GM21423 (cell line): ENCODE results near the gene RPUSD4.

ENCODE experiments used
- ATAC-seq: cut with Tn5 transposase; IDR thresholded peaks from one replicate; pipeline ENCODE4 v1.9.1; 2021; ENCODE audit warnings: mild to moderate bottlenecking, moderate library complexity; ENCODE audit not compliant: unreplicated experiment

Gene RPUSD4

DNA sequence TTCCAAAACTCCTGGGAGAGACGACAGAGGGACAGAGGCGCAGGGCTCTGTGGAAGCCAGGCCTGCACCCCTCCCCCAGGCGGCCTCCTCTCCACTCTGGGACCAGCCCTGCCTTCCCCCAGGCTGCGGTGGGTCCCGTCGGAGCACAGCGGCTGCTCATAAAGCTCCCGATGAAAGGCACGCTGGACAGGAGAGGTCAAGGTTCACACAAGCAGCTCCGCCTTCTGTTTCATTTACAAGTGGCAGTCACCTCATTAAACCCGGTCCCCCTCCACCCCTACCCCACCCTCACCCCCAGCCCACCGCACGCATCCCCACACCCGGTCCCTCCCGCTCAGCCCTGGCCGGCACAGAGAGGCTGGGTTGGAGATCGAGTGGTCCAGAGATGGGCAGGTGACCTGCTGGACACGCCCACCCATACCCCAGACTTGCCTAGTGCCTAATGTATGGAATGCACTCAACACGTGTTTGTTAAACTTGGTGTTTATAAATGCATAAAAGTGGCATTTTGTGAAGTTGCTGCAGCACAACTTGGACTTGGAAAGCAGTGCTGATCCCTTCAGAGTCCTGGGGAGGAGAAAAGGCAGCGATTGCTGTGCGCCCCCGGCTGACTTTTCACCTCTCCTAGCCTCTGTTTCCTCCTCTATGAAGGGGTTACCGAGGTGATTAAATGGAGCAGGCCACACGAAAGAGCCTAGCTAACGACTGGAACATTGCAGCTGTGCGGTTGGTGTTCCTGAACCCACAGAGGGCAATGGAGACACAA is 26.0 kb downstream of the RPUSD4 start:
- ATAC-seq = no peak

DNA sequence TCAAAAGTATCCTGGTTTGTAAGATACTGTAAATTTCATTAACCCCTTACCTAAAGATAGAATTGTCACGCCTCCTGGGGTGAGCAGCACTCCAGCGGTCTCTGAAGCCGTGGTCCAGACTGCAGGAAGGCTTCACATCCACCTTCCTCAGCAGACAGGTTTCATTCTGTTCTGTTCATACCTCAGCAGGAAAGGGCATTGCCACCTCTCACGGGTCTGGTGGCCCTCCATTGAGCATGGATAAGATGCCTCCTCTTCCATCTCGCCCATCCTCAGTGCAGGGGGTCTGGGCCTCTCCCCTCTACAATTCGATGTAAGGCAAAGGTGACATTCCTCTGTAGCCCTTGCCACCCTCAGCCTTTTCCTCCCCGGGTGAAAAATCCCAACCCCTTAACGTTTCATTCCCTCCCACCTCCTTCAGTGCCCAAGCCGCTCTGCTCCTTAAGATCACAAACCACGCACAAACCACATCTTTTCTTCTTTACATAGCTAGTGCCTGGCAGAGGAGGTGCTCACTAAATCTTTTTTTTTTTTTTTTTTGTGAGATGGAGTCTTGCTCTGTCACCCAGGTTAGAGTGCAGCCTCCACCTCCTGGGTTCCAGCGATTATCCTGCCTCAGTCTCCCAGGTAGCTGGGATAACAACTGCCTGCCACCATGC is 28.5 kb downstream of the RPUSD4 start:
- ATAC-seq = no peak

DNA sequence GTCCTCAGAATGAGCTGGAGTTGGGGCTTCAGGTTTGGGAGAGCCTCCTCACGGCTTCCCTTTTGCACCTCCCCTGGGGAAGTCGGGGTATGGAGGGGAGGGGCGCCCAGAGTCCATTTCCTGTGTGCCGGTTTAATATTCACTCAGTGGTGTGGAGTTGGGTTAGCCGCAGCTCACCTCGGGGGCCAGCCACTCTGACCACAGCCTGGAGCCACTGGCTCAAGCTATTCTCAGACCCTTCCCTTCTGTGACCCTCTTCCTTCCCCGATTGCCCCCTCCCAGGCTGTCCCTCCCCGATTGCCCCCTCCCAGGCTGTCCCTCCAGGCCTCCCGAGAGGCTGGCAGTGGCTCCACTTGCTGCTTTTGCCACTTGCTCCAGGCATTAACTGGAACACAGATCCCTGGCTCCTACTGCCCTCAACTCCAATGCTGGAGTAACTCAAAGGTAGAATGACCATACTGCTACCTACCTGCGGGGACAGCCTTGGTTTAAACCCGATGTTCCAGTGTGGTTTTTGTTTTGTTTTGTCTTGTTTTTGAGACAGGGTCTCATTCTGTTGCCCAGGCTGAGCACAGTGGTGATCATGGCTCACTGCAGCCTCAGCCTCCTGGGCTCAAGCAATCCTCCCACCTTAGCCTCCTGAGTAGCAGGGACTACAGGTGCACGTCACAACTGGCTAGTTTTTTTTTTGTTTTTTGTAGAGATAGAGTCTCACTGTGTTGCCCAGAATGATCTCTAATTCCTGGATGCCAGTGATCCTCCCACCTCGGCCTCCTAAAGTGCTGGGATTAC is 29.3 kb downstream of the RPUSD4 start:
- peak; percentile 89 for ATAC-seq

DNA sequence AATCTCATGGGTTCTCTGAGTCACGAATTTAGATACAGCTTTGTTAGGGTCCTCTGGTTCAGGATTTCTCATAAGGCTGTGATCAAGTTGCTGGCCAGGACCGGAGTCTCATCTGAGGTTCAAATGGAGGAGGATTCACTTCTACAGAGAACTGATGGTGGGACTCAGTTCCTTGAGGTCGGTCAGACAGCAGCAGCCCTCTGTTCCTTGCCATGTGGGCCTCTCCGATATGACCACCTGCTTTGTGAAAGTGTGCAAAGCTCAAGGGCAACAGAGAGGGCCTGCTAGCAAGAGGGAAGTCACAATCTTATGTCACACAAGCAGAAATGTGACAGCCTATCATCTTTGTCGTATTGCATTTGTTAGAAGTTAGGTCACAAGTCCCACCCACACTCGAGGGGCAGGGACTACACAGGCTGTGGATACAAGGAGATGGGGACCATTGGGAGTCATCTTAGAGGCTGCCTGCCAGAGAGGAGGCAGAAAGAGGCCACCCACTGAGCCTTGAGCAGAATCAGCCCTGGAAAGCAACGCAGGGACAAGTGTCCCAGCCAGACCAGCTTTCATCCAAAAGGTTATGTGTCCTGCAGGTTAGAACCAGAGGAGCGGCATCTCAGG is 34.5 kb downstream of the RPUSD4 start:
- ATAC-seq = no peak

DNA sequence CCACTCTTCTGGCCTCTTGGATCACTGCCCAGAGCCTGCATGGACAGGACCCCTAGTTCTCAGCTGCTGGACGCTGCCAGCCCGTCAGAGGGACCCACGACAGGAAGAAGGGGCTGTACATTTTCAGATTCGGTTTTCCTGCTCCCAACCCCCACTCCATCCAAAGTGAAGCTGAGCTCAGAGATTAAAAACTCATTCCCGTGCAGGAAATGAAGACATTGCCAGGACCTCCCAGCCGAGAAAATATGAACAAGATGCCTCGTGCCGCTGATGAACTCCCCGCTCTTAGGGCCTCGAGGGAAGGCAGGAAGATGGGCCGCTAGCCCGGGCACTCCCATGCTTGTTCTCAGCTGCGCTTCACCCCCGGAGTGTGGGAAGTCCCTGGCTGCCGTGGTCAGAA is 36.1 kb downstream of the RPUSD4 start:
- no peak for ATAC-seq

DNA sequence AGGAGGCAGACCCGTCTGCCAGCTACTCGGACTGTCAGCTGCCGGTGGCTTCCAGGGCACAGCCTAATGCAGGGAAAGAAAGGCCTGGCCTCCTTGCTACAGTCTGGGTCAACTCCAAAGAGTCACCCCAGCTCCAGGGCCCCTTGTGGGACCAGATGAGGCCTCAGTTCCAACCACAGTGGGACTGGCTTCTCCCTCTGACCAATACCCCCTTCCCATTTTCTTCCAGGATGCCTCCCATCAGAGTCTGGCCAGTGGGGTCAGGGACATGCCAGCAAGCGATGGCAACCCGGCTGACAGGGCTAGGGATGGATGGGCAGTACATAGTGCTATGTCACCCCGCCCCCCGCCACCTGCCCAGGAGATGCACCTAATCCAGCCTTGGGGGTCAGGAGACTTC is 36.6 kb downstream of the RPUSD4 start:
- no peak for ATAC-seq

DNA sequence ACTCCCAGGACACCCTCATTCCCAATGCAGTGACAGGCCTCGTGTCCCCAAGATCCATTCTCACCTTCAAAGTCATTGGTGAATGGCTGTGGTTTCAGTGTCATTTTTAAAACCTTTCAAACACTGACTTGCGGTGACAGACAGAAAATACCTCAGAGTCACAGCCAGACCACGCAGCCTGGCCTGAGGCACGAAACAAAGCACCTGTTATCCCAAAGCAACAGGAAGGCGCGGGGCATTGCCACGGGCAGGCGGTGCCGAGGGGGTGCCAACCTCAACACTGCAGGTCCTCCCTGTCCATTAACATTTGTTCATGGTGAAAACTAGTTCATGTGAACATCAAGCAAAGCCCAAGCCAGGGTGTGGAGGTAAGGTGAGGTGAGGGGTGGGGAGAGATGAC is 38.2 kb downstream of the RPUSD4 start:
- ATAC-seq = no peak

DNA sequence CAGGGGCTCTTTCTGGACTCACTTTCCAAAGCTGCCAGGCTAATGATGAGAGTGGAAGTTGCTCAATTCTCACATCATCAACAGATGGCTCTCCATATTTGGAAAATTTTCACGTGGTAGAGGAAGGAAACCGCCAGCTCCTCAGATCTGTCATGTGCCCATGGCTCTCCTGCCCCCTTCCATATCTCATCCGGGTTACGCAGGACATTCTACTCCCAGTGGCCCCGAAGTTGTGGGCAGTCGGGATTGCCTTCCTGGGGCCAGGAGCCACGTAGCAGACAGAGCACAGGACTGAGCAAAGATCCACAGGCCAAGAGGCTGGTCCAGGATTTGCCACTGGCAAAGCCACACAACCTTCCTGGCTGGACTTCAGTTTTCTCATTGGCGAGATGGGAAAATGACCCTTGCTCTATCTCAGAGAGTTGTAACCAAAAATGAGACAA is 38.8 kb downstream of the RPUSD4 start:
- no peak for ATAC-seq

DNA sequence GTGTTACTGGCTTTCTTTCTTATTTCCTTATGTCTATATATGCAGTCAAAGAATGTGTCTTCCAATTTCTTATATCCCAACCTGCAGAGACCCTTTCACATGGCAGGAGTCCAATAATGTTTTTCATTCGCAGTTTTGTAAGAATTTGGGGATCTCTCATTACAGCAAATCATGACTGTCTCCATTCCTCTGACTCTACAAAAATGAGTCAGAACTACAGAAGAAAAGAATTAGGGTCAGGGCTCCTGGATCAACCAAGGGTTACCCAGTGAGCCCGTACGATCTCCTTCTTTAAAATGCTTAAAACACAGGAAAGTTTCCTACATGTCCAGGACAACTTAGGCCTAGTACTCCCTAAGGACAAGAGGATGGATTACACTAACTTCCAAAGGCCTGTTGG is 42.2 kb downstream of the RPUSD4 start:
- ATAC-seq = no peak

DNA sequence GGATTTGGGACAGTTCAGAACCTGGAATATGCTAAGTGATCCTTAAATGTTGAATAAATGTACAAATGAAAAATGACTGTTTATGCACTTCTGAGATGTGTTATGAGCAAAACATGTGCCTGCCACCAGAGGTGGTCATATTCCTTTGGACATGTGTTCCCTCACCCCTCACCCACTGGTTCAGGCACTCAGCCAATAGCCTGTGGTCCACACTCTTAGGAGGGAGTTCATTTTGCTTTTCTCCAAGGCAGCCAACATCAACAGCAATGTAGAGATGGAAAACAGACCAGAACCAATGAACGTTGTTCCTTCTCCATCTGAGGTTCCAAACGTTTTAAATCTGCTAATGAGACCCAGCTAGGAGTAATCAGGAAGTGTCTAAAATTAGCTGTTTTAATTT is 44.0 kb downstream of the RPUSD4 start:
- ATAC-seq = no peak

DNA sequence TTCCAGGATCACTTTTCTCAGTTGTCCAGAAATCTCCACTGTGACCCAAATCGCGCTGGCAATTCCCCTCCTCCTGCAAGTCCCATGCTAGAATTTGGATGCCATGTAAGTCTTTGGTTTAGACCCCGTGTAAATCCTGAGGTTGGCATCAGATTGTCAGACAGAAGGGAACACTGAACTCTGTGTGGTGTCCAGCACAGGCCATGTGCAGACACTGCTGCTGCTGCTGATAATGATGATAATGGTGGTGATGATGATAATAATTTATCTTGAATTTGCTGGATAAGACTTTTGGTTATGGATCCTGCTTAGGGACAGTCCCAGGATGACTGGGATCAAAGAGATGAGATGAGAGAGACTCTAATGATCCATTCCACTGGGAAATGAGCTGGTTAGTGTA is 45.0 kb downstream of the RPUSD4 start:
- no peak for ATAC-seq

DNA sequence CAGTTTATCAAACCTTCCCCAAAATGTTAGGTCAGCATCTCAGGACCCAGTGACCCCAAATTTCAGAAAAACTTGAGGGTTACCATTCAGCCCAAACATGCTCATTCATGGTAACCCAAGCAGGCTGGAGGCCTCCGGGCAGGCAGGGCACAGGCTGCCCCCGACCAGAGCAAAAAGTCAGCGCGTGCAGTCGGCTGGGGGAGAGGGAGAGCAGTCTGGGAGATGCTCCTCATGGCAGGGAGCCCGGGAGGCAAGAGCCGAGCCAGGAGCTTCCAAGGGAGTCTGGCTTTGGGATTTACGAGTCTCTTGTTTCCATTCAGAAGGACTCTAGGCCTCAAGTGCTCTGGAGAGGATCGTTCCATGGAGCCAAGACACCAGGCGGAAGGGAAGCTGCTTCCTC is 45.7 kb downstream of the RPUSD4 start:
- no peak for ATAC-seq

DNA sequence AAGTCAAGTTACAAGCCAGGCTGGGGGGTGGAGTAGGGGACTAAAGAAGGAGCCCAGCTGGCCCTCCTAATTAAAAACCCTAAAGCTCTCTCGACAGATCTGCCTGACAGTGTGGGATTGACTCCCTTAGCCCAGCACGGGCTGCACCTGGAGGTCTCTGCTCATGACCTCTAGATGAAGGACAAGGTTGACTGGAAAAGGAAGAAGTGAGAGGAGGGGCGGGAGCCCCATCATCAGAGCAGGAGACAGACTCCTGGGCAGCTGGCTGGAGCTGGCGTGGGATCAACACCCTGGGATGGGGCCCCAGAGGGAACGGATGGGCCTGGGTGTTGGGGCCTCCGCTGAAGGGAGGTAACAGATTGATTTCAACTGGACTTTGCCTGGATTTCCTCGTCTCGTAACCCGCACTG is 46.1 kb downstream of the RPUSD4 start:
- no peak for ATAC-seq

DNA sequence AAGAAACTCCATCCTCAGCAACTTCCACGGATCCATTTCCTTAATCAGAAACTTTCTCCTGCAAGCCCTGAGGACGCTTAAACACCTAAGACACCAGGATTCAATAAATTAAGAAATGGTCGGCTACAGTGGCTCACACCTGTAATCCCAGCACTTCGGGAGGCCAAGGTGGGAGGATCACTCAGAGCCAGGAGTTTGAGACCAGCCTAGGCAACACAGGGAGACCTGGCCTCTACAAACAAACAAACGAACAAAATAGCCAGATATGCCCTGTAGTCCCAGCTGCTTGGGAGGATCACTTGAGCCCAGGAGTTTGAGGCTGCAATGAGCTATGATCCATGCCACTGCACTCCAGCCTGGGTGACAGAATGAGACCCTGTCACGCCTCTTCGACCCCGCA is 46.7 kb downstream of the RPUSD4 start:
- no peak for ATAC-seq

DNA sequence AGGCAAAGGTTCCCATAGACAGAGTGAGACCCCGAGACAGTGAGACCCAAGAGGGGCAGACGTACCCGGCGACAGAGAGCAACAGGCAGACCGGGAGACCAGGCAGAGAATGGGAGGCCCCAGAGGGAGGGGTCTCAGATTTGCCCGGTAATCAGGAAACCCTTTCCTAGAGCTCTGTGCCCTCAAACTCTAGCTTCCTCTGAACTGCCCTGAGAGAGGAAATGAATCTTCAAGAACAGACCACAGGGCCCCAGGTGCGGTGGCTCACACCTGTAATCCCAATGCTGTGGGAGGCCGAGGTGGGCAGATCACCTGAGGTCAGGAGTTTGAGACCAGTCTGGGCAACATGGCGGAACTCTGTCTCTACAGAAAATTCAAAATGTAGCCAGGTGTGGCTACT is 47.7 kb downstream of the RPUSD4 start:
- ATAC-seq = no peak

DNA sequence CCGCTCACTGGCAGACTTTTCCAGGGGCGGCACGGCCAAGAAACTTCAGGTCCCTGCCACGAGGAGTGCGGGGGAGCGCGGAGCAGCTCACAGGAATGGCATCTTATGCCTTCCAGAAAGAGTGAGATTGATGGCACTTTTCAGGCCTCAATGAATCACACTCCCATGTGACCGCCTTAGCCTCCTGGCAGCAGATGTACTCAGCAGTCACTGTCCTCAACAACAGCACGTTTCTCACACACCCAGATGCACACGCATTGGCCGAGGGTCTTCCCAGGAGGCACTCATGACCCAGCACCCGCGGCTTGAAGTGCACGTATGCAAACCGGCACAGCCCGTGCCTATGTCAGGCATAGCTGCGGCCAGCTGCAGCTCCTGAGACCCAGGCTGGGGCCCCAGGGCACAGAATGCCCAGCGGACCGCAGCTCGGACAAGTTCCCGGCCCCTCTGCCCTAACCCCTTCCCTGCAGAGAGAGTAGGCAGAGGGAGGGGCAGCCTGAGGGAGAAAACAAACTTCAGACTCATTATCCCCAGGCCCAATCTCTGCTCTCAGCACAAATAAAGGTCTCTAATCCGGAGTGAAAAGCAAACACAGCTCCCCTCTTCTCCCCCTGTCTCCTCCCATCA is 48.3 kb downstream of the RPUSD4 start:
- ATAC-seq = no peak

DNA sequence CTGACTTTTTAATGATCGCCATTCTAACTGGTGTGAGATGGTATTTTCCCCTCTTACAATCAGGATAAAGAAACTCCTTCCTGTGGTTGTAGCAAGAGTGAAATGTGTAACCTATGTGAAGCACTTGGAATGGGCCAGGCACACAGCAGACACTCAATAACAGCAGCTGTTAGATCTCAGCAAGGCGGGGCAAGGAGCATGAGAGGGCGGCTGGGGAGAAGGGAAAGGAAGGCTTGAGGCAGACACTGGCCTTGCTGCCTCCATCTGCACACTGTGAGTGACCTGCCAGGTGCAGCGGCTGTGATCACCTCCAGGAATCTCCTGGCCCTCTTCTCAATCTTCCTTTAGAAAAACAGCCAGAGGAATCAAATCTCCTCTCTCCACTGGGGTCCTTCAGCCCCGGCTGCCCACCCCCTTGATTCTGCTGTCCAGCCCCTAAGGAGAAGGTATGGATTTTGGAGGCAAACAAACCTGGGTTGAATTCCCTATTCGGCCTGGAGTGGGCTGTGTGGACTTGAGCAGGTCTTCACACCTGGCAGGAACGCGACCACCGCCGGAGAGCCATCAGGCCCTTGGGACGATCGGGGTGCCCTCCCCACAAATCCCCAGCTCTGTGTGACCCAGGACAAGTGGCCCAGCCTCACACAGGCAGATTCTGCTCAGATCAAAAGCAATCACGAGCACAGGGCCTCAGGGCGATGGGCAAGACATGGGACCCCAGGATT is 49.0 kb downstream of the RPUSD4 start:
- ATAC-seq = no peak

DNA sequence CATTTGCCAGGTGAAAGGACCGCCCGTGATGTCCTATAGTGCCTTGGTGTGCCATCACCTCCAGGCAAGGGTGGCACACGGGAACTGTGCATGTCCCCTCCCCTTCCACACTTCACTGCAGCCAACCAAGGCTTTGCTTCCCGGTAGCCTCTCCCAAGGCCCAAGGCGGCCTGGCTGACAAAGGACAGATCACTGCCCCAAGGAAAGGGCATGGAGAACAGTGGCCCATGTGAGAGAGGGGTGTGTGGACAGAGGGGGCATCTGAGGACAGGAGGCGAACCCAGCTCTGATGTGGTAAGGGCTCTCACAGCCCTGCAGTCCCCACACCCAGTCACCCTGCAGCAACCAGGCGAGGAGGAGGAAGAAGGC is 50.4 kb downstream of the RPUSD4 start:
- no peak for ATAC-seq

DNA sequence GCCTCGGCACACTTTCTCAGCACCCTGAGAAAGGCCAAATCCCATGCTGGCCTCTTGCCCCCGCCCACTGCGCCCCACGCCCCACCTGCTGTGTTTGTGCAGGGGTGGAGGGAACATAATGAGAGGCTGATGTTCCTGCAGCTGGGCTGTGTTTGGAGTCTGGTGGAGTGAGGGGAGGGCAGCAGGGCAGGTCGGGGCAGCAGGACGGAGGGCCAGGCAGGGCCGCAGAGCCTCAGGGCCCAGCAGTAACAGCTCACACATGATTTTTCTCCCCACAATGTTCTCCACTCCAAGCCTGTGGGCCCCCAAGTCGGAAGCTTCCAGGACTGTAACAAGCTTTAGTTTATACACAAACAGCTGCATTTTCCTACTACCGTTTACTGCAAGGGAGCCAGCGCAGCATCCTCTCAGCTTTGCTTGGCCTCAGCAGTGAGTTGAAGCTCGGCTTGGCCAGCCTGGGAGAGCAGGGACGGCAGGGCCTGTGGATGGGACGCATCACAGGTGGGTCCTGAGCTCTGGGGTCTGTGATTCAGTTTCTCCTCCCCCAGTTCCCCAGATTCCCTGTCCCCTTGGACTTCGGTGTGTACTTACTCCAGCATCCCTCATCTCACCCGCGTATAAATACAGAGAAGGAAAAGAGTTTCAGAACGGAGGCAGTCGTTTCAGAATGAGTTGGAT is 51.0 kb downstream of the RPUSD4 start:
- ATAC-seq = no peak
